Thymus (tissue), 11 donors: Measurements from ENCODE around the gene XCL1. TPM values are rescaled to one million over a fixed set of nuclear protein-coding genes. Genes with fewer than 3 reads are reported as not detected.
"Not testable (repeated sequence)": the region's sequence is repeated elsewhere in the genome, so short reads cannot be mapped to it uniquely, and the experiment has no call there.

Experiments used
- DNase-seq, 9 donors: peaks; one replicate each; pipeline ENCODE4 v3.0.0-alpha.2; 2013; ENCODE audit warnings: low spot score in 9 of 9, low read depth in 6 of 9, missing footprints in 1 of 9
- H3K27ac ChIP-seq, 2 donors: one replicate each; pipeline ENCODE4 v1.5.1; 2013; ENCODE audit warnings: control low read depth in 1 of 2, low read depth in 1 of 2, low read length in 1 of 2, mild to moderate bottlenecking in 1 of 2, moderate library complexity in 1 of 2
- H3K27me3 ChIP-seq, 2 donors: one replicate each; pipeline ENCODE4 v1.5.1; 2013; ENCODE audit warnings: low read length in 1 of 2; ENCODE audit not compliant: control insufficient read depth in 2 of 2, insufficient read depth in 1 of 2
- H3K36me3 ChIP-seq, 2 donors: one replicate each; pipeline ENCODE4 v1.5.1; 2013; ENCODE audit warnings: low read length in 1 of 2, mild to moderate bottlenecking in 1 of 2, moderate library complexity in 1 of 2; ENCODE audit not compliant: control insufficient read depth in 2 of 2, insufficient read depth in 2 of 2
- H3K4me1 ChIP-seq, 2 donors: one replicate each; pipeline ENCODE4 v1.5.1; 2013; ENCODE audit warnings: low read length in 2 of 2; ENCODE audit not compliant: control insufficient read depth in 2 of 2, insufficient read depth in 2 of 2
- H3K4me3 ChIP-seq, 2 donors: one replicate each; pipeline ENCODE4 v1.5.1; 2013; ENCODE audit warnings: low read length in 2 of 2, control low read depth in 1 of 2, mild to moderate bottlenecking in 1 of 2
- H3K9me3 ChIP-seq, 2 donors: one replicate each; pipeline ENCODE4 v1.5.1; 2013; ENCODE audit warnings: low read length in 1 of 2, mild to moderate bottlenecking in 1 of 2; ENCODE audit not compliant: control insufficient read depth in 2 of 2, insufficient read depth in 1 of 2
- WGBS: extraction: QIAGEN DNeasy Blood & Tissue Kit; methylation state at CpG from one replicate; pipeline ENCODE4 v1.1.7; 2013; 5-methylcytosine and 5-hydroxymethylcytosine counted together
- polyA plus RNA-seq: library from polyadenylated mRNA; stranded (reverse); fragments of 200-250 nt; gene quantifications from one replicate; pipeline ENCODE4 v1.2.3, GENCODE V29; 2013
- total RNA-seq: library from RNA; stranded (reverse); fragments of 120-200 nt; gene quantifications from one replicate; pipeline ENCODE4 v1.2.4, GENCODE V29; 2013
- donor health status: healthy.

Gene XCL1
- total and polyA plus RNA-seq, 2 donors, result 4.9 to 10.7 TPM

DNA sequence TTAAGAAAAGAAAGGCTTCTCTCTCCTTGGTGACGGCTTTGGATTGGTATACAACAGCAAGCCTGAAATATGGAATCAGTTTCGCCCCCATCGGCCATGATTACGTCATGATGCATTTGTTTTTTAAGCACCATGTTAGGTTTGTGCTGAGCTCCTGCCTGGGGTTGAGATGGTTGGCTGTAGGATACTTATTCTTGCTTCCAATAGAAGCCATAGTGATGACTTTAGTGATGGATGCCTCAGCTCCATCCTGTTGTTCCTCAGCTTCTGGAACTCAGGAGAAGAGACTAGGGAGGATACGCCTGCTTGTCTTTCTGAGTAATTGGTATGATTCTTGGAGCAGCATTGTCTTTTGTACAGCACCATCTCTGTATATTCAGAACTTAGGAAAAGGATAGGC is 14.7 kb downstream of the XCL1 start:
- Histone ChIP-seq H3K4me1 (no peaks in the 10 kb centered on the region), H3K4me3 (no peak overlapping the region), H3K9me3 (no peaks in the 10 kb centered on the region), H3K36me3 (no peaks in the 10 kb centered on the region), H3K27ac (no peak overlapping the region), H3K27me3 (no peaks in the 10 kb centered on the region)
- 97% methylated on average over 5 of the region's 5 CpGs for WGBS
- no peak for DNase-seq

DNA sequence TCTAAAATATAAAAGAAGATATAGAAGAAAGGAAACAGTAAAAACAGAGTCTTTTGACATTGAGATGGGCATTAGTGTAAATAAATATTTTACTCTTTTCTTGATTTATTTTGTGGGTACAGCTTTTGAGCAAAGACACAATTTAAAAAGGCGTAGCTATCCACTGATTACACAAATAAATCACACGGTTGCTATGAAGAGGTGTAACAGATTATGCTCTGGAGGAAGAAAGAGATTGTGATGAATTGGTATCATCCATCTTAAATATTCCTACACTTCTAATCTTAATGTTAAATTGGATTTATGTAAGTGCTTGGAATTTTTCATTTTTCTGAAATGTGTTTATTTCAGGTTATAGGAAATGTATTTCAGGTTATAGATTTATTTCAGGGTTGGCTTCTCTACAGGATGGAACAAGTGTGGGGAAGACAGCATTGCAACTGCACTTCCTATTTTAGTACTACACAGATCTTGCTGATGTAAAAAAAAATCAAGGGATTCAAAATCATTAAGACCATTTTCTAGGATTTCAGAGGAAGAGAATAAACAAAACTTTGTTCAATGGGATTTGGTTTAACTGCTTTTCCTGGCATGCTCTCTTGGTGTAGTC is 15.3 kb downstream of the XCL1 start:
- DNase-seq, result no peak
- Histone ChIP-seq H3K27ac (no peak overlapping the region), H3K9me3 (no peaks in the 10 kb centered on the region), H3K4me3 (no peak overlapping the region), H3K36me3 (no peaks in the 10 kb centered on the region), H3K27me3 (no peaks in the 10 kb centered on the region), H3K4me1 (no peaks in the 10 kb centered on the region)
- 92% methylated on average over 2 of the region's 2 CpGs for WGBS

DNA sequence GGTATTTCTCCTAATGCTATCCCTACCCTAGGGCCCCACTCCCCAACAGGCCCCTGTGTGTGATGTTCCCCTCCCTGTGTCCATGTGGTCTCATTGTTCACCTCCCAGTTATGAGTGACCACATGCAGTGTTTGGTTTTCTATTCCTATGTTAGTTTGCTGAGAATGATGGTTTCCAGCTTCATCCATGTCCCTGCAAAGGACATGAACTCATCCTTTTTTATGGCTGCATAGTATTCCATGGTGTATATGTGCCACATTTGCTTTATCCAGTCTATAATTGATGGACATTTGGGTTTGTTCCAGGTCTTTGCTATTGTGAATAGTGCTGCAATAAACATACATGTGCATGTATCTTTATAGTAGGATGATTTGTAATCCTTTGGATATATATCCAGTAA is 19.0 kb downstream of the XCL1 start:
- H3K4me3 ChIP-seq, H3K9me3 ChIP-seq, H3K36me3 ChIP-seq, H3K27ac ChIP-seq, H3K4me1 ChIP-seq, DNase-seq, H3K27me3 ChIP-seq: not testable (repeated sequence)

DNA sequence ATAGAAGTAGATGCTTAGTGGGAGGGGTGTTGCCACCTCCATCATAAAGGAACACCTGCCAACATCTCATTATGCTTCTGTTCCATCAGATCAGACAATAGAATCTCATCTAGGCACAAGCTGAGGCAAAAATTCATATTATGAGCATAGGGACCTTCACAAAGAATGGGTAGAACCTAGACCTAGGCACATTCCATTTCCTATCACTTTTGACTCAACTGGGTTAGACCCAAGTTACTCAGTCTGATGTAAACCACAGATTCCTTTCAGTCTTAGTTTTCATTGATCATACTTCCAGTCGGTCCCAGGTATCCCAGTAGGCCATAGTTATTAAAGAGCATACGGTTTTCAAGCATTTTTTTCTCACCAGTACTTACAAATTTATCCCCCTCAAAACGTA is 21.7 kb downstream of the XCL1 start:
- 96% methylated on average over 3 of the region's 3 CpGs for WGBS
- Histone ChIP-seq H3K27ac (no peak overlapping the region), H3K4me1 (no peaks in the 10 kb centered on the region), H3K27me3 (no peaks in the 10 kb centered on the region), H3K9me3 (no peaks in the 10 kb centered on the region), H3K36me3 (no peaks in the 10 kb centered on the region), H3K4me3 (no peak overlapping the region)
- DNase-seq, result no peak

DNA sequence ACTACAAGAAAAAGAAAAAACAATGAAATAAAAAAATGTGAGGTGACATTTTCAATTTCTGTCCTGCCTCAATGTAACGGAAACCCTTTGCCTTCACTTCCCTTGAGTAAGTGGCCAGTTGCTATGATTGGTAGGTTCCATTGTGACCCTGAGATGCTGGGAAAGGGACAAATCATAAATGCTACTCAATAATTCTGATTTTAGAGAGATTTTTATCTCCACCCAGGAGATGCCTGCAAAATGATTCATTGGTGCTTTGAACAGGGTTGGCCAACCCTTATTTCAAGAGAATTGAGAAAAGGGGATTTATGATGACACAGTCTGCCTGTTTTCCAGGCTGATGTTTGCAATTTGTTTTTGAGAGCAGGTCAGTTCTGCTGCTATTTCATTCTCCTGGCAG is 22.5 kb downstream of the XCL1 start:
- 97% methylated on average over 1 of the region's 1 CpG for WGBS
- no peaks in the 10 kb centered on the region for H3K36me3 ChIP-seq
- no peaks in the 10 kb centered on the region for H3K4me1 ChIP-seq

DNA sequence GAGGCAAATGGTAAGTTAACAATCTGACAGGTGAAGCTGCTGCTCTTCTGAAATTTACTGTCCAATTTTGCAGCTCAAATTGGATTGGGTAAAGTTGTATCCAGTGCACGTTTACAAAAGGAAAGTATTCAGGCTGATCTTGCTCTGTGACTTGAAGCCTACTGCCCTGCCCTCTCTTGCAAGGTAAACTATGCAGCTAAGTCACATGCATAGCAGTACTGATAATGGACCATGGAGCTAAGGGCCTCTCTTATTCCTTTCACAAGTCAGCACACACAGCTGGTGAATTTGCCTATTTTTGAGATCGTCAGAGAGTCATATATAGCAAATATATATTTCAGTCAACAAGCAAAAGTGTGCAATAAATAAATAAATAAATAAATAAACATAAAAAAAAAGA is 23.2 kb downstream of the XCL1 start:
- Histone ChIP-seq H3K27me3 (no peaks in the 10 kb centered on the region), H3K4me1 (no peaks in the 10 kb centered on the region), H3K4me3 (no peak overlapping the region), H3K36me3 (no peaks in the 10 kb centered on the region), H3K9me3 (no peaks in the 10 kb centered on the region), H3K27ac (no peak overlapping the region)
- no peak for DNase-seq
- WGBS, result 91% methylated on average over 2 of the region's 2 CpGs

More for the DNA sequence above, 22.5 kb downstream of the XCL1 start:
- H3K27ac ChIP-seq, result no peak overlapping the region
- no peaks in the 10 kb centered on the region for H3K27me3 ChIP-seq
- no peaks in the 10 kb centered on the region for H3K9me3 ChIP-seq
- H3K4me3 ChIP-seq, result no peak overlapping the region
- no peak for DNase-seq

DNA sequence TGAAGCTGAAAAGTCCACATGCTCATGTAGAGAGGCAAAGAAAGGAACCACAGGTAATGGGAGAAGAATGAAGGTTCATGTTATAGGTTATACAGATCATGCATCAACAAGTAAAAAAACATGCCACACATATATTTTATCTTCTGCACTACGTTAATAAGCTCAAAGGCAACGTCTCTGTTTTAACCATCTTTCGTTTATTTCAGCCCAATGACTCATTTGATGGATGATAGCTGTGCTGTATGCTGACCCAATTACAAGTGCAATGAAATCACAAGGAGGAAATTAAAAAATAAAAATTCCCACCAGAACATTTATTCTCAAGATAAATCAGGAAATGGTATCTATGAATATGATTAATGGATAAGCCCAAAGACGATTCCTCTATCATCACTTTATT is 24.6 kb downstream of the XCL1 start:
- WGBS, result 95% methylated on average over 4 of the region's 4 CpGs
- no peaks in the 10 kb centered on the region for H3K36me3 ChIP-seq
- no peak overlapping the region for H3K27ac ChIP-seq
- H3K4me3 ChIP-seq, result no peak overlapping the region
- H3K4me1 ChIP-seq, result no peaks in the 10 kb centered on the region
- no peaks in the 10 kb centered on the region for H3K9me3 ChIP-seq
- DNase-seq, result no peak
- no peaks in the 10 kb centered on the region for H3K27me3 ChIP-seq

DNA sequence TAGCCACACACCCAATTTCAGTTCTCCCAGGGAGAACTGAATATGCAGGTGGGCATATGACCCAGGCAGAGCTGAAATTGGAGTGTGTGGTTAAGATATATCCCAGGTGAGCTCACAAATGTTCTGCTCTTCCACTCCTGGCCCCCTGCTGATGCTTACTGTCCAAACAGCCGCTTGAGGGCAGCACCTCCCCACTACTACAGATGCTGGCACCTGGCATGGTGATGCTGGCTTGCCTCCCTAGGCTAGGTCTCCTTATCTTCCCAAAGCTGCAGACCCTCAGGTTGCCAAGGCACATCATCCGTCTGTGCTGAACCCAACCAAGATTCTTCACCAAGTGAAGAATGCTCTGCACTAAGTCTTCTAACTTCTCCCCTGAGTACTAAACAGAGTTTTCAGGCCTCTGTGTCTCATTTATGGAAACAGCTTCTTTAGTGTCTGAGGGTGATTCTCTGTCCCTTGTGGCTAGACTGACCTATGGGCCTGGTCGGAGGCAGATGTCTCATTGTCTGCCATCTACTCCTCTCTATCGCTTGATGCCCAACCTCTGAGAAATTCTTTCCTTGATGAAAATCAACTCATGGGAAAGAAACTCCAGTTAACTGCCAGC is 27.2 kb downstream of the XCL1 start:
- H3K36me3 ChIP-seq, result no peaks in the 10 kb centered on the region
- no peaks in the 10 kb centered on the region for H3K27me3 ChIP-seq
- H3K4me3 ChIP-seq, result no peak overlapping the region
- peak; percentile 34 to 78 (median 52) for DNase-seq
- no peaks in the 10 kb centered on the region for H3K4me1 ChIP-seq
- WGBS, result 54% methylated on average over 4 of the region's 4 CpGs
- no peak overlapping the region for H3K27ac ChIP-seq
- H3K9me3 ChIP-seq, result no peaks in the 10 kb centered on the region

DNA sequence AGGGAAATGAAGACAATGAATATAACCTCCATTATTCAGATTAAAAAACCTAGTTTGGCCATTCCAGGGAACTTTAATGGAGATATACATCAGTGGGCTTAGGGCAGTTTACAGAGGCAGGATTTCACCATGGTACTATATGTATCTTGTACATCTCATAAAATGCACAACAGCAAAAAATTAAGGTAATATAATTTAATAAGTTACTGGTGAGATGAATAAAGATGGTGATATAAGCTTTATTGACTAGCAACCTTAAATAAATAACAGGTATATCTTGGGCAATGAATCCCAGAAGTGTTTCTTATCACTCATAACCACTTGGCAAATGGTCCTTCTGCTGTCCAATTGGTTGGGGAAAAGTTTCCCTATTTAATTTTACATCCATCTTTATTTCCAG is 29.0 kb downstream of the XCL1 start:
- no peaks in the 10 kb centered on the region for H3K27me3 ChIP-seq
- H3K9me3 ChIP-seq, result no peaks in the 10 kb centered on the region
- no peak overlapping the region for H3K4me3 ChIP-seq
- peaks cover 0 to 4% of the 10 kb centered on the region in 2 donors for H3K4me1 ChIP-seq
- H3K27ac ChIP-seq, result no peak overlapping the region
- H3K36me3 ChIP-seq, result no peaks in the 10 kb centered on the region
- no peak for DNase-seq
